Renal cortex interstitium (tissue), 11 donors: ENCODE data around the gene DIP2B. TPM values are rescaled to one million over a fixed set of nuclear protein-coding genes. Genes with fewer than 3 reads are reported as not detected.

Experiments
- DNase-seq, 11 donors: peaks; one replicate each; pipeline ENCODE4 v3.0.0-alpha.2; 2013; ENCODE audit warnings: low read depth in 9 of 11, low spot score in 4 of 11; ENCODE audit errors: extremely low read depth in 1 of 11
- polyA plus RNA-seq, 3 donors: library from polyadenylated mRNA; unstranded; fragments of 120-200 nt; gene quantifications; one replicate each; pipeline ENCODE4 v1.2.1, GENCODE V29; 2013; ENCODE audit not compliant: insufficient read length in 3 of 3

The DIP2B gene
- polyA plus RNA-seq, 3 donors, result 23.5 to 25.9 (median 23.9) TPM

DNA sequence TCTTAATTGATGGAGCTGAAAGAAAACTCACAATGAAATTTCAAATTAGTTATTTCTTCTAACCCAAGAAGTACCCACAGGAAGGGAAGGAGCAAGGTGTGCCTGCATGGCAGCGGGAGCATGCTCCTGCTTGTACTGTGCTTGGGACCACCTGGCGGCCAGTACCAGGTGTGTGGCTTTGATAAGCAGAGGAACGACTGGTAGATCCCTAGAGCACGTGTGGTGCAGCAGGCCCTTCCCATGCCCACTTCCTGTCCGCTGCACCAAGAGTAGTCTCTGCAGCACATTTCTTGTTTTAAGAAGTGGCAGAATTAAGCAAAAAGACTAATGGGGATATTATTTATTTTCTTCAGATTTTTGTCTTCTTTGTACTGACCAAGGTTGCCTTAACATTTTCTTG, 136.8 kb downstream of the DIP2B start:
- DNase-seq, result no peak

DNA sequence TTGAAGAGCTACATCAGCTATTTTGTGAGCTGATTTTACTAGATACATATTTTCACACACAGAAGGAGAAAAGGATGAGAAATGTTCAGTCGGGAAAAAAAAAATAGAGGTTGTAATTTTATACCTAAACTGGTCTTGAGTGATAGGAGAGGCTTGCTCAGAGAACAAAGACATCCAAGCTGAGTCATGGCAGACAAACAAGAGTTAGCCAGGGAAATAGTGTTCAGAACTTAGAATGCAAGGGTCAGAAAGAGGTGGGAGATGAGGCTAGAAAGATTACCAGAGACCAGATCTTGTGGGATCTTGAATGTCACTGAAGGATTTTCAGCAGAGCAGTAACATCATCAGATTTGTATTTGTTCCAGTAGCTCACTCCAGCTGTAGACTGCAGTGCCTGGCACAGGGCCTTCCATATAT, 137.3 kb downstream of the DIP2B start:
- no peak for DNase-seq

DNA sequence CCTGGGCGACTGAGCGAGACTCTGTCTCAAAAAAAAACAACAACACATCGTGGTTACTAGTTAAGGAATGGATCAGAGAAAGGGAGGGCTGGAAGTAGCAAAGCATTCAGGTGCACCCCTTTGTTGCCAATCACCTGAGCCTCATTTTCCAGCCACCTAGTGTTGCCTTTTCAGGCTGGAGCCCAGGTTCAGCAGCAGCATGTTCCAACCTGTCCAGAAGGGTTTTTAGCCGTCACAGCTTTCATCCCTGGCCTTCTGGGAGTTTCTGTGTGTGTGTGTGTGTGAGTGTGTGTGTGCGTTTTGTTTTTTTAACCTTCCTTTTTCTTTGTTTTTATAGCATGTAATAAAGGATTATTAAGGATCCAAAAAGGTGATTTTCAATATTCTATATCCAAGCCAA, 138.0 kb downstream of the DIP2B start:
- no peak for DNase-seq

DNA sequence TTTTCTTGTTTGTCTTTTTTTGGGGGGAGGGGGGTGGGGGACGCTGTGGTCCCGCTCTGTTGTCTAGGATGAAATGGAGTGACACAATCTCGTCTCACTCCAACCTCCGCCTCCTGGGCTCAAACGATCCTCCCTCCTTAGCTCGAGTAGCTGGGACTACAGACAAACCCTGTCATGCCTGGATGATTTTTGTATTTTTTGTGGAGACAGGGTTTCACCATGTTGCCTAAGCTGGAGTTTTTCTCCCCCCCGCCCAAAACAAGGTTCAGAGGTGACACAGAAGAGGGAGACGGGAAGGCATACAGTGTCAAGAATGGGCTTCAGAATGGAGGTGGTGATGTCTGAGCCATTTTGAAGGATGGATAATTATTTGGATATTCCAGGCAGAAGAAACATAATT, 142.2 kb downstream of the DIP2B start:
- peak in 3 of 11 donors; percentile 31 to 46 (median 39) for DNase-seq

DNA sequence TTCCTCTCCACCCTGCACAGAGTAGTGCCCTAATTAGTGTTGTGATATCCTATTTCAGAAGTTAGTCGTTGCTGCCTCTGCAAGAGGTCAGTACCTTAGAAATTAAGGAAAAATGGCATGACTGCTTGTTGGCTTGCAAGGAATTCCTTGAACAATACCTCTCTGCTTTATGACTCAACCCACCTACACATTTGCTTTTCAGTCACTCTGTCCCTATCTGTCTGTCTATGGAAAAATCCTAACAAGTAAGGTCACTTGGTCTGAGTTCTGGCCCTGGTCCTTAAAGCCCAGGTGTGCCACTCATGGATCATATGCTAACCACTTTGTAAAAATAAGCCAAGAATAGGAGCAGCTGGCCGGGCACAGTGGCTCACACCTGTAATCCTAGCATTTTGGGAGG, 142.7 kb downstream of the DIP2B start:
- no peak for DNase-seq

DNA sequence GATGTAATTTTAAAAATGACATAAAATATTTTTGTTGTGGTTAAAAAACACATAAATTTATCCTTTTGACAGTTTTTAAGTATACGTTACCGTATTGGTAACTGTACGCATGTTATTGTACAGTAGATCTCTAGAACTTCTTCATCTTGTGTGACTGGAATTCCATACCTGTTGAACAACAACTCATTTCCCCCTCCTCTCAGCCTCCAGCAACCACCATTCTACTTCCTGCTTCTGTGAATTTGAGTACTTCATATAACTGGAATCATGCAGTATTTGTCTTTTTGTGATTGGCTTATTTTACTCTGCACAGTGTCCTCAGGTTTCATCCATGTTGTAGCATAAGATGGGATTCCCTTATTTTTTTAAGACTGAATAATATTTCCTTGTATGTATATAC, 145.5 kb downstream of the DIP2B start:
- no peak for DNase-seq

DNA sequence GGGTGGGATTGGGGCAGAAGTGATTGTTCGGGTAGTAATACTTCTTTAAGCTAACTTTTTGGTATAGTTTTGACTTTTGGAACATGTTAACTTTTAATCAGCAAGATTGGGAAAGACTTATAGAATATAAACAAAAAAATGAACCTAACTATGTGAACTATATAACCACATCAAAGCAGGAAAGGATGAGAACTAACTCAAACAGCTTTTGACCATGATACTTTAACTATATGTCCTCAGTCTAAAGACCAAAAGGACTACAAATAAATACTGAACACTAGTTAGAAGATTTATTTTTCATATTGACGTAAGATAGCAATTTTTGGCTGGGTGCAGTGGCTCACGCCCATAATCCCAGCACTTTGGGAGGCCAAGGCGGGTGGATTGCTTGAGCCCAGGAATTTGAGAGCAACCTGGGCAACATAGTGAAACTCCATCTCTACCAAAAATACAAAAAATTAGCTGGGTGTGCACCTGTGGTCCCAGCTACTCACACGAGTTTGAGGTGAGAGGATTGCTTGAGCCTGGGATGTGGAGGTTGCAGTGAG, 150.7 kb downstream of the DIP2B start:
- no peak for DNase-seq

DNA sequence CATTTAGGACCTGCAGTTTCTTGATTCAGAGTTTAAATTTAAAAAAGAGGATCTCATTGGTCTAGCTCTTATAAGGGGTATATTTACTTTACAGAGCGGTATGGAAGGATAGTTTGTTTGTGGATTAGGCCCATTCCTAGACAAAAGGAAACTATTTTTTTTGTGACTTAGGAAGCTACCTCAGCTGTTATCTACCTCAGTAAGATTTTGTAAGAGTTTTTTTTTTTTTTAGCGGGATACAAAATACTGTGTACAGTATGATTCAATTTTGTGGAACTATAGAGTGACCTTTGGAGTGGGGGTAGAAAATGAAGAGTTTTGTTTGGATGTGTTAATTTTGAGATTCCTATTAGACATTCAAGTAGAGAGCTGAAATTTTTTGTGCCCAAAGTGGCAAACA, 154.5 kb downstream of the DIP2B start:
- DNase-seq, result no peak

DNA sequence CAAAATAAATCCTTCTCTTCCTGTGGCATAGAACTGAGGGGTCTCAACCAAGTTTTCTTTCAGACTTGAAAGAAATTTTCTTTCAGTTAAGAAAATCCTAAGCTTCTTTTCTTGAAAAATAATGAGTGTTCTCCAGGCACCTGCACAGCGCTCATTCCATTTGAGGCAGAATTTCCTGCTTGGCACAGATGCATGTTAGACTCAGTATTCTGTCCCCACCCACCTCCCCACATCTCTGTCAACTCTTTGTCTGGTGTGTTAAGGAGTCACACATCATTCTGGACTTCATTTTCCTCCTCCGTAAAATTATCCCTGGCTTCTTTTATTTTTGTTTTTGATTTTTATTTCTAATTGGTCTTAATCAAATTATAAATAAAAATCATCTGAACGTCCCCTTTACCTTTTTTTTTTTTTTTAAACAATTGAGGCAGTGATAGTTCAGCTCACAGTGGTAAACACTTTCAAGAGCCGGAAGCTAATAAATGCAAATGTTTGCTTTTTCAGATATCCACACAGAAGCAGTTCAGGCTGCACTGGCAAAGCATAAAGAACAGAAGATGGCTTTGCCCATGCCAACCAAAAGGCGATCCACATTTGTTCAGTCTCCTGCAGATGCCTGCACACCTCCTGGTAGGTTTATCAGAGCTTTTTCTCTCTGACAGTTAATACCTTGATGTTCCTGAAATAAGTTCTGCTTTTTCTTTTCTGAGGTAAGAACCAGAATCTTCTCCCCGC, 155.1 kb downstream of the DIP2B start:
- DNase-seq, result no peak

DNA sequence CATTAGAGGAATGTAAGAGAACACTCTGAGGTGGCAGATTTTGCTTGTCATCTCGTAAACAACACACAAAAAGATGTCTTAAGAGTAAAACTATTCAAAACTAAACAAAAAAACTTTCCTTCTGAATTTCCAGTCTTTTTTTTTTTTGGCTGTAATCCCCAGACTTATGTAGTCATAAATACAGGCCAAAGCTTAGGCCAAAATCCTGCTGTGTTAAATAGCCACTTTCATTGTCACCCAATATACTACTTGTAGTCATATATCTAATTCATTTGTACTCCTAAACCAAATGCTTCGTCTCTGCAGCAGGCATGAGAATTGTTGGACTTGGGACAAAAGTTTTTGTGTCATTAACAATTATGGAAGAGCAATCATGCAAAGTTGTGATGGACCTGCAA, 155.6 kb downstream of the DIP2B start:
- DNase-seq, result no peak

DNA sequence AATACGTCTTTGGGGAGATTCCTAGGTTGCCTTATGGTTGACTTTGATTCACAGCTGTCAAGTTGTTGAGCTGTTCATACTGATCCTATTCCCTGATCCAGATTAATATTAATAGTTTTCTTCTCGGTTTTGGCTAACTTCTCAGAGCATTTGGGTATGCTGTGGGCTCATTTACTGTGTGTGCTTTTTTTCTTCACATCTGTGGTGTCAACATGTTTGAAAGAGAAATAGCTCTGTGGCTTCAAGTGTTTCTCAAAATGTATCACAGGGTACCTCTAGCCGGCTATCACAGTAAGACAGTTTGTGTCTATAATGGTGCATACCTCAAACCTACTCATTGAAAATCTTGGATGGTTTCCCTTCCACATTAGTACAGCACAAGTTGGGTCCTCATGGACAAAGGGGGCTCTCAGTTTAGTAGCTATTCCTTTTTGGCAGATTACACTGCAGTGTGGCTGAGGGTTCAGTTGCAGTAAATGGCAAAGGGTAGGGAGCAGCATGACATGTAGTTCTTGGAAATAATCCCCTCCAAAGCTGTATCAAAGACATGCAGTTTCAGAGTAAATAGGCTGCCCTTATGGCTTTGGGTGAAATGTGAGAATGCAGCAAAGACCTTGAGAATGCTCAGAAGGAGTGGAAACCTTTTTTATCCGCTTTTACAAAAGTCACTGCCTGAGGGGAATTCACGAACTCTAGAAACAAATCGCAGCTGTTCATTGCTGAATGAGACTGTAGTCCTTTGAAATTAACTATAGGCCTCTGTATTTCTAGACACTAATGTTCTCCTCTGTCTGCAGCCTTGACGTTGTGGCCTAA, 156.7 kb downstream of the DIP2B start:
- DNase-seq, result no peak

DNA sequence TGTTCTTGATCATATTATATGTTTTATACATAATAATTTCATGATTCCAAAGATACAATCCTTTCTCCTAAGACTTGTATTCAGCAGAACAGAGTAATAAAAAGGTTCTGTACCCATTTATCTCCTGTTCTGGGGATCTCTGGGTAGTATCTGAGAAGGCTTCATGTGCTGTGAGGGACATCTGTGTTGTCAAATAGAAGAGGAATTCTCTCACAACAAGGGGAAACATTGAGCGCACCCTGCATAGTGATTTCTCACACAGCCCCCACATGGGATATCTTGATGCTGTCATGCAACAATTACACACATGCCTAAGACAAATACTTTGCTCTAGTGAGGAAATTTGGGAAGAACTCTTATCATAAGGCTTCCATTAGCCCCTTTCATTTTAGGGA, 157.3 kb downstream of the DIP2B start:
- no peak for DNase-seq

DNA sequence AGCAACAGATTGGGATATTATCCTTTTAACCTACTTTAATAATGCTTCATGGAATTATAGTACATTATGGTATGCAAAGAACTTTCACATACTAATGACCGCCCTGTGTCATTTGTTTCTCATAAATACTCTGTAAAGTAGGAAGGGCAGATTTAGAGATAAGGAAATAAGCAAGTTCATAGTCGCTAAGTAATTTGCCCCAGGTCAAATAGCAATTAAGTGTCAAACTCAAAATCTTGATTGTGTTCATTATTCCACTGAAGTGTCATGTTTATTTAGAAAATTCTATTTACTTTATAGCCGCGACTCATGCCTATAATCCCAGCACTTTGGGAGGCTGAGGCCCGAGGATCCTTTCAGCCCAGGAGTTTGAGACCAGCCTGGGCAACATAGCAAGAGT, 160.4 kb downstream of the DIP2B start:
- DNase-seq, result no peak

DNA sequence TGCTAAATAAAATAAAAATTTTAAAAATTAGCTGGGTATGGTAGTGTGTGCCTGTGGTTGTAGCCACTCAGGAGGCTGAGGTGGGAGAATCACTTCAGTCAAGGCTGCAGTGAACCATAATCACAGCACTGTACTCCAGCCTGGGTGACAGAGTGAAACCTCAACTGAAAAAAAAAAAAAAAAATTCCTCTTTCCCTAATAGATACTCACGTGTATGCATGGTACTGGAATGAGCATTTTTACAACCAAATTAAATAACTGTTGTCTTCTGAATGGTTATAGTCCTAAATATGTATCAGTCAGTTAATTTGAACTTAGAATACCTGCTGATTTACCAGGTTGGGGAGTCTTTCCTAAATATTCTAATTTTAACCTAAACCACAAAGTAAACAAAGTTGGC, 160.8 kb downstream of the DIP2B start:
- no peak for DNase-seq

DNA sequence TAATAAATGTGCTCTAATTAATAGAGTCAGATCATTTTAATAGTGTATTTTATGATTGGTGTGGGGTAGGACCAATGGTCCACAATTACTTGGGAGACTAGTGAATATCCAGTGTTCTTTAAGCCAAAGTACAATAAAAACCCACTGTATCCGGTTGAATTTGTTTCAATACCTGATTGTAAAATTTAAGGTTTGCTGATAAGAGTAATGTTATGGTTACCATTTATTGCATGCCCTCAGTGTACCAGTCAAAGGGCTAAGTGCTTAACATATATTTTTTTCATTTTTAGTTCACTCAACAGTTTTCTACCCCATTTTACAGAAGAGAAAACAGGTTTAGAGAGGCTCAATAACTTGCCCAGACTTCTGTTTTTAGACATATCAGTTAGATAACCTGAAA, 161.2 kb downstream of the DIP2B start:
- DNase-seq, result no peak

DNA sequence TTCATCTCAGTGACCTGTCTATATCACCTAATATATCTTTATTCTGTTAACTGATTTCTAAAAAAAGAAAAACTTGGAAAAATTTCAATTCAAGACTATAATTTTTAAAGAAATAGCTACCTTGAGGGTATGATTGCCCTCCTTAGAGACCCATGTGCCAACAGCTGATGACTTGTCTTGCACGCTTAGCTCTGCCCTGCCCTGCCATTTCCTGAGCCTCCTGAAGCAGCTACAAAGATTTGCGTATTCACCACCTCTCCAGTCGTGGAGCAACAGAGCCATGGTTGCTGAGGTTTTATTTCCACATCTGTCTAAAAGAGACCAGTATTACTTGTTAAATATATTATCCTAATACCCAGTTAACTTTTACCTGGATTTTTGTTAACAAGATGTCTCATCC, 167.4 kb downstream of the DIP2B start:
- no peak for DNase-seq

DNA sequence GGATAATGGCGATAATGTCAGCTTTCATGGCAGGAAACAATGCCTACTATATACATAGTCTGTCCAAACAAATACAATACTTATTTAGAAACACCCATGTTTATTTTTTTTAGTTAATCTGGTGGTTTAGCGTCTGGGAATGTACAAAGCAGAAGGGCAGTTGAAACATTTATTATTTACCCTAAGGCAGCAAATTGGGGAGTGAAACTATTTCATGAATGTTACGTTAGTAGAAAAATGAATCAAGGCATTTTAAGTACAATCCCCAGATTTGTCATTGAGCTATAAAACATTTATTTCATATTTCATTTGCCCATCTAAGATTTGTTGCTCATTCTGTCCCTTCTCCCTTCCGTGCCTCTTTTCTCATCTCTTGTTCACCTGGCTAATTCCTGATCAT, 172.0 kb downstream of the DIP2B start:
- no peak for DNase-seq

DNA sequence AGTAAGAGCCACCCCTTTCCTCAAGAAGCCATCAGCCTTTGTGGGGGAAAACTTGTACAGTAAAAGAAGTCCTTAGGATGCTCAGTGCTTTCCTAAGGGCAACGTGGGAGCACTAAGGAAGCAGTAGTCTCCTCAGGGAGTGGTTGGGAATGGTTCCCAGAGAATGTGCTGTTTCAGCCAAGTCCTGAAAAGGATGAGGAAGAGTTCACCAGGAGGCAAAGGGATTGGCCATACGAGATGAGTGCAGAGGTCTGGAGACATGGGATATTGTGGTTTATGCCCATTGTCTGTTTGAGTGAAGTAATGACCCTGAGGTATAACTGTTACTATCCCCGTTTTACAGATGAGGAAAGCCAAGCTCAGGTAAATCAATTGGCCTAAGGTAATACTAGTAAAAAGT, 173.1 kb downstream of the DIP2B start:
- DNase-seq, result no peak

DNA sequence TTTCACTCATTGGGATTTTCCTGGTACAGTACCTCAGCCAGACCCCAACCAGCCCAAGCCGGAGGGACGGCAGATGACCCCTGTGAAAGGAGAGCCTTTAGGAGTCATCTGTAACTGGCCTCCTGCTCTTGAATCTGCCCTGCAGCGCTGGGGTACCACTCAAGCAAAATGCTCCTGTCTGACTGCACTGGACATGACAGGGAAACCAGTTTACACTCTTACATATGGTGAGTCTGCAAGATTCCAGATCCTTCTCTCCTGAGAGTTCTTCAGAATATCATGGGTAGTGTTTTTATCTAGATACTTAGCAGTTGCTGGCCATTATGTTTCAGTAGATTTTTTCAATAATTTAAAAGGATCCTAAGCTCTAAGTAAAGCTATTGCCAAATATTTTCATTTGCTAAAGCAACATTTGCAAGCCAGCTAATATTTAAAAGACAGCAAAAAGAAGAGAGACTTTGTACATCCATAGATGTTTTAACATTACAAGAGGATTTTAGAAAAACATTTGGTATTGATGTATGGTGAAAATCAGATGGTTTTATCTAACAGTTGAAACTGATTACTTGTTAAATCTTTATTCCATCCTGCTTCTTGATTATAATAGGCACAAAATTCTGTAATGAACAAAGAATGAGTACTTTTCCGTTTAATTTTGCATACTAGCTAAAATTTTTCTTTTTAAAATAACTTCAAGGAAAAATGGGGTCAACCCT, 174.0 kb downstream of the DIP2B start:
- no peak for DNase-seq

DNA sequence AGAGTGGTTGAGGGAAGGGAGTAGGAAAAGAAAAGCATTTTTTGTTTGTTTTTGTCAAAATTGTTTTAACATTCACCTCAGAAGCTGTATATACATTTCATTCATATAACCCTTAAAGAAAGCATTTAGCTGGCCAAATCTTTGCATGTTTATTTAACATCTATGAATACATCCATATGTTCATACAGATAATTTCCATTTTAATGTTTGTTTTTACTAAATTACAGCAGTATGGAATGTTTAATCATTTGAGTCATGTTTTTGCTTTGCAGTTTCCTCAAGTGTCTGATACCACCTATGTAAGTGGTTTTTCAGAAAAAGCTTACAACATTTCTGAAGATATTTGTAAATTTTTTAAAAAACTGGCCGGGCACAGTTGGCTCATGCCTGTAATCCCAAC, 174.8 kb downstream of the DIP2B start:
- DNase-seq, result no peak
